Type B pancreatic cell (in vitro differentiated cells): ENCODE results near the gene SLCO4A1. TPM values are rescaled to one million over a fixed set of nuclear protein-coding genes. Genes with fewer than 3 reads are reported as not detected.

ENCODE experiments used
- DNase-seq: peaks from one replicate; pipeline ENCODE4 v3.0.0; 2021; ENCODE audit warnings: mixed read lengths; ENCODE audit not compliant: unreplicated experiment; ENCODE audit errors: extremely low spot score
- H3K27ac Mint-ChIP-seq: 2 replicates; pipeline ENCODE4 v1.8.0; 2021; ENCODE audit warnings: mild to moderate bottlenecking, mixed read lengths
- H3K27me3 Mint-ChIP-seq: 2 replicates; pipeline ENCODE4 v1.8.0; 2021; ENCODE audit warnings: mixed read lengths
- H3K36me3 Mint-ChIP-seq: 2 replicates; pipeline ENCODE4 v1.8.0; 2021; ENCODE audit warnings: mixed read lengths
- H3K4me1 Mint-ChIP-seq: one replicate; pipeline ENCODE4 v1.8.0; 2021; ENCODE audit warnings: mixed read lengths; ENCODE audit not compliant: unreplicated experiment
- H3K4me3 Mint-ChIP-seq: 2 replicates; pipeline ENCODE4 v1.8.0; 2021; ENCODE audit warnings: mild to moderate bottlenecking, mixed read lengths
- H3K9me3 Mint-ChIP-seq: 2 replicates; pipeline ENCODE4 v1.8.0; 2021; ENCODE audit warnings: mixed read lengths
- total RNA-seq: library from RNA; stranded (reverse); gene quantifications from 2 replicates; pipeline ENCODE4 v1.2.1, GENCODE V29; 2021; ENCODE audit warnings: low replicate concordance
- TF ChIP-seq, protein P1 (sequence below): fragments of 200-600 bp; sonication (generic); conservative IDR thresholded peaks from 2 replicates; pipeline ENCODE4 v1.5.0; 2021; ENCODE audit warnings: antibody characterized with exemption, mild to moderate bottlenecking

SLCO4A1 gene
- total RNA-seq, 1 donor from 2014 or later, result 5.3 TPM

DNA sequence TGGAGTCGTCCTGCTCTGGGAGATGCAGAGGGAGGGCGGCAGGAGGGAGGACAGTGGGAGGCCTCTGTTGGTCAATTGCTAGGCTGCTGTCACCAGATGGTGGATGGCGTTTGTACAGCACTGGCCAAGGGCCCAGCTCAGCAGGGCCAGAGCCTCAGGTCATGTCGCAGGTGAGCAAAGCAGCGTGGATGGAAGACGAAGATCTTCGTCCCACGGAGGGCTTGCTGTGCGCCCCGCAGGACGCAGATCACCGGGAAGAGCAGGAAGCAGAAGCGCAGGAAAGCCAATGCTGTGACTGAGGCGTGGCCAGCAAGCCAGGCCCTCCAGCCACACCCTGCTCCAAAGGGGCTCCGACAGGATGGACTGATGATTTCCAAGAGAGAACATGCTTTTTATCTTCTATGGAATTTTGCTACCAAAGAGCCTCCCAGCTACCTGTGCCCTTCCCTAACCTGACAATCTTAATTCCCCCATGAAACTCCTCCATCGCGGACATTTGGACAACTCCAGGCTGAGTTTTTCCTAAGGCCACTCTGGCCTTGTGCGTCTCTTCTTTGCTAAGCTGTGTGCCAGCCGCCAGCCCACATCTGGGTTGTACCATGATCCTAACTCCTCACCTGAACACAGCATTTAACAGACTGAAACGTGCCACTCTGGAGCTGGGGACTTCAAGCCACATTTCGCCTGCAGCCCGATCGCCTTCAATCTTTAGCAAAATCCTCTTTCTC, 3.5 kb upstream of the SLCO4A1 start:
- no peak for DNase-seq
- Mint-ChIP-seq H3K36me3 (no peaks in the 10 kb centered on the region), H3K4me1 (peaks cover 21% of the 10 kb centered on the region), H3K27ac (no peak overlapping the region), H3K9me3 (no peaks in the 10 kb centered on the region), H3K4me3 (no peak overlapping the region), H3K27me3 (peaks cover 44% of the 10 kb centered on the region)
- TF ChIP-seq, protein P1, sequence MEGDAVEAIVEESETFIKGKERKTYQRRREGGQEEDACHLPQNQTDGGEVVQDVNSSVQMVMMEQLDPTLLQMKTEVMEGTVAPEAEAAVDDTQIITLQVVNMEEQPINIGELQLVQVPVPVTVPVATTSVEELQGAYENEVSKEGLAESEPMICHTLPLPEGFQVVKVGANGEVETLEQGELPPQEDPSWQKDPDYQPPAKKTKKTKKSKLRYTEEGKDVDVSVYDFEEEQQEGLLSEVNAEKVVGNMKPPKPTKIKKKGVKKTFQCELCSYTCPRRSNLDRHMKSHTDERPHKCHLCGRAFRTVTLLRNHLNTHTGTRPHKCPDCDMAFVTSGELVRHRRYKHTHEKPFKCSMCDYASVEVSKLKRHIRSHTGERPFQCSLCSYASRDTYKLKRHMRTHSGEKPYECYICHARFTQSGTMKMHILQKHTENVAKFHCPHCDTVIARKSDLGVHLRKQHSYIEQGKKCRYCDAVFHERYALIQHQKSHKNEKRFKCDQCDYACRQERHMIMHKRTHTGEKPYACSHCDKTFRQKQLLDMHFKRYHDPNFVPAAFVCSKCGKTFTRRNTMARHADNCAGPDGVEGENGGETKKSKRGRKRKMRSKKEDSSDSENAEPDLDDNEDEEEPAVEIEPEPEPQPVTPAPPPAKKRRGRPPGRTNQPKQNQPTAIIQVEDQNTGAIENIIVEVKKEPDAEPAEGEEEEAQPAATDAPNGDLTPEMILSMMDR, result no peak

- no peak for DNase-seq
- peaks cover 21% of the 10 kb centered on the region for H3K4me1 Mint-ChIP-seq
- peaks cover 53% of the 10 kb centered on the region for H3K27me3 Mint-ChIP-seq
- no peak overlapping the region for H3K27ac Mint-ChIP-seq
- H3K9me3 Mint-ChIP-seq, result no peaks in the 10 kb centered on the region
- H3K36me3 Mint-ChIP-seq, result no peaks in the 10 kb centered on the region
- TF ChIP-seq, protein P1, result no peak
- peak overlapping the region; percentile 46 for H3K4me3 Mint-ChIP-seq
These were observed 2.5 kb upstream of the SLCO4A1 start for GRCh38 chr20:62639765-62640164.

DNA sequence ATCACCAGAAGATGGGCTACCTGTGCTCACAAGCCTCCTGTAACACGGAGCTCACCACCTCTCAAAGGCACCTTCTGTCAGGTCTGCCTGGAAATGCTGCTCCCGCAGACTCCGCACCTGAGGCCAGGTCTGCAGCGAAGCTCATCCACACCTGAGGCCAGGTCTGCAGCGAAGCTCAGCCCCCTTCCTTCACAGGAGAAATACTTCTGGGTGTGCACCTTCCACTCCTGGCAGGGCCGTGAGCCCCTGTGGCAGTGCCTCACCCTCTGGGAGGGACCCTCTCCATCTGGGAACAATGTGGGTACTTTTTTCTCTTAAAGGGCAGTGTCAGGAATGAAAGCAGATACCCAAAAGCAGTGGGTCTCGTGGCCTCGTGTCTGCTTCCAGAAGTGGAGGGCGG, 1.4 kb upstream of the SLCO4A1 start:
- Mint-ChIP-seq H3K36me3 (no peaks in the 10 kb centered on the region), H3K4me3 (no peak overlapping the region), H3K9me3 (no peaks in the 10 kb centered on the region), H3K4me1 (peaks cover 14% of the 10 kb centered on the region), H3K27ac (no peak overlapping the region), H3K27me3 (peaks cover 53% of the 10 kb centered on the region)
- DNase-seq, result no peak
- TF ChIP-seq, protein P1, result no peak

GRCh38 chr20:62641321-62642050, 817 bp upstream of the SLCO4A1 start:
- Mint-ChIP-seq H3K9me3 (no peaks in the 10 kb centered on the region), H3K4me3 (peak overlapping the region; percentile 77), H3K27me3 (peaks cover 50% of the 10 kb centered on the region), H3K27ac (no peak overlapping the region), H3K36me3 (no peaks in the 10 kb centered on the region), H3K4me1 (peaks cover 12% of the 10 kb centered on the region)
- TF ChIP-seq, protein P1, result no peak
- DNase-seq, result no peak

GRCh38 chr20:62642666-62643520, 590 bp downstream of the SLCO4A1 start:
- Mint-ChIP-seq H3K4me3 (peak overlapping the region; percentile 68), H3K27ac (no peak overlapping the region), H3K4me1 (peaks cover 18% of the 10 kb centered on the region), H3K36me3 (no peaks in the 10 kb centered on the region), H3K9me3 (no peaks in the 10 kb centered on the region), H3K27me3 (peaks cover 53% of the 10 kb centered on the region)
- DNase-seq, result no peak
- TF ChIP-seq, protein P1, result no peak
